ENCODE results near the gene ICA1. TPM values are rescaled to one million over a fixed set of nuclear protein-coding genes. Genes with fewer than 3 reads are reported as not detected.
"Not testable (repeated sequence)": the region's sequence is repeated elsewhere in the genome, so short reads cannot be mapped to it uniquely, and the experiment has no call there.

Gene ICA1
- total RNA-seq, 1 donor from 2014 or later, result 0.72 TPM

DNA sequence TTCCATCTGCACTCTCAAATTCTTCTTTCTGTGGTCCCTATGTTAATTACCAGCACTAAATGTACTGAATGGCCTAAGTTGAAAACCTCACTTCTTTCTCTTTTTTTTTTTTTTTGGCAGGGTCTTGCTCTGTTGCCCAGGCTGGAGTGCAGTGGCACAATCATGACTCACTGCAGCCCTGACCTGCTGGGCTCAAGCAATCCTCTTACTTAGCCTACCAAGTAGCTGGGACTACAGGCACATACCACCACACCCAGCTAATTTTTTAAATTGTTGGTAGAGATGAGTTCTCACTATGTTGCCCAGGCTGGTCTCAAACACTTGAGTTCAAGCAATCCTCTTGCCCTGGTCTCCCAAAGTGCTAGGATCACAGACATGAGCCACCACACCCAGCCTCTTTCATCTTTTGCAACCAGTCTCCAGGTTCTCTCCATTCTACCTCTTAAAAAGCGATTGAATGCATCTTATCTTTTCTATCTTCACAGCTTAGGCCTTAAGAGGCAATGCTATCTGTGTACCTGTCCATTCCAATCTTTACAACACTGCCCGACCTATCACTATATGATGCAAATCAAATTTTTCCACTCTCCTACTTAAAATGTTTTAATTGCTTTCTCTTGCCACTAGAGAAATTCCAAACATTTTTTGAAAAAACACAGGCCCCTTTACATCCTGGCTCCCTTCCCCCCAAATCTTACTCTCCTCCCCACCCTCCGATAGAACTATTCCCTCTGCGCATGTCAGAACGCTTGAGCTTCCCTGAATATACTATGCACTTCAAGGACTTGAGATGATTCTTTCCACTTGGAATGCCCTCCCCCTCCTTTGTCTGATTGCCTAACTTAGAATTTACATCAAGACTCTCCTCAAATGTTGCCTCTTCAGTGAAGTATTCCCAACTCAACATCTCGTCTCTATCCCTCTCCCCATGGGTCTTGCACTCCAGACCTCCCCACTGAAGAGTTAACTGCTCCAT is 6.0 kb downstream of the ICA1 start:
- H3K27me3 Mint-ChIP-seq, result peaks cover 37% of the 10 kb centered on the region
- H3K4me3 Mint-ChIP-seq, result no peak overlapping the region
- H3K27ac Mint-ChIP-seq, result no peak overlapping the region
- intact Hi-C loops (cut with micrococcal nuclease), result no loop called here
- DNase-seq, result no peak
- no peaks in the 10 kb centered on the region for H3K36me3 Mint-ChIP-seq (ENCODE audit: low read depth)
- H3K4me1 Mint-ChIP-seq, result peaks cover 4% of the 10 kb centered on the region
- H3K9me3 Mint-ChIP-seq, result no peaks in the 10 kb centered on the region

DNA sequence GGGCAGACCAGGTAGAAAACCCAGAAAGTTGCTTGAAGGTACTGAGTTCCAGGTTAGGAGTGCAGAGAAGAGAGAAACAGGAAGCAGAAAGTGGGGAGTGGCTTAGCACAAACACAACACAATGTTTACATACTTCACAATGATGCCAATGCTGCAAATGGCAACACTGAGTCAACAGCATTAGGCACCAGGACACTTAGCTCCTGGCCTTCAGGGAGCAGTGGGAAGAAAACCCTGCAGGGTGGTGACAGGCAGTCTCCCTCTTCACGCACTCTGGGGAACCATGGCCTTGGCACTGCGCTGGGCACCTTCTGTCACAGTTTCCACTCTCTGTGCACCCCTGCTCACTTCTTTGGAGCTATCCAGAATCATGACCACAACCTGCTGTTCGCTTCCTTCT is 7.3 kb downstream of the ICA1 start:
- H3K4me1 Mint-ChIP-seq, result peaks cover 2% of the 10 kb centered on the region
- H3K27ac Mint-ChIP-seq, result no peak overlapping the region
- H3K4me3 Mint-ChIP-seq, result no peak overlapping the region
- intact Hi-C loops (cut with micrococcal nuclease), result no loop called here
- H3K9me3 Mint-ChIP-seq, result no peaks in the 10 kb centered on the region
- no peaks in the 10 kb centered on the region for H3K36me3 Mint-ChIP-seq (ENCODE audit: low read depth)
- H3K27me3 Mint-ChIP-seq, result peaks cover 29% of the 10 kb centered on the region
- no peak for DNase-seq

DNA sequence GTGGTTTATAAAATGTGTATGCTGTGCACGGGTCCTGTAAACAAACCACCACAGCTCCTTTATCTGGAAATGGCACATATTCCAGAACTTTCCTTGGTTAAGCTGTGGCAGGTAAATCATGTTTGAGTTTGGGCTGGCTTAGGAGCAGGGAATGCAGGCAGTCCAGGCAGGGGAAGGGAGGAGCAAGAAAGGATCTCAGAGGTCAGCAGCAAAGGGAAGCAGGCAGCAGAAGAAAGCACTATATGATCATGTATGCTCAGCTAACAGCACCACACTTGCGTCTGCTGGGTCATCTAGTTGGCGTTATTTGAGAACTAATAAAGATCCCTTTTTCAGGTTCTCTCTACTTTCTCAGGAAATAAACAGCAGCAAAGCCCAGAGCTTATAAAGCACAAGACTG is 7.8 kb downstream of the ICA1 start:
- peaks cover 28% of the 10 kb centered on the region for H3K27me3 Mint-ChIP-seq
- no peak overlapping the region for H3K27ac Mint-ChIP-seq
- peaks cover 2% of the 10 kb centered on the region for H3K4me1 Mint-ChIP-seq
- H3K4me3 Mint-ChIP-seq, result no peak overlapping the region
- no peaks in the 10 kb centered on the region for H3K36me3 Mint-ChIP-seq (ENCODE audit: low read depth)
- intact Hi-C loops (cut with micrococcal nuclease), result no loop called here
- H3K9me3 Mint-ChIP-seq, result no peaks in the 10 kb centered on the region
- DNase-seq, result no peak

DNA sequence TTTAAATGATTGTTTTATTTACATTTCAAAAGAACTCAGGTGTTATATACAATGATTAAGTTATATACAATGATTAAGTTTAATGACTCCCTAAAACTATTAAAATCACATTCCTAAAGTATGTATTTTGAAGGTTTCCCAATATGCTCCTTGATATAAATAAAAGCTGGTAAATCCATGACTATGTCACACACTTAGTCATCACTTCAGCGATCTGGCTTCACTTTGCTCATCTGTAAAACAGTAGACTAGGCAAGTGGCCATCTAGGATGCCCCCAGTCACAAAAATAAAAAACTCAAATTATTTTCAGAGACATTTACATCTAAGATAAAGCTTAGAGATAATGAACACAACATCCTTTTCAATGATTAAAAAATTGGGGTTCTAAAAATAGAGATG is 10.8 kb downstream of the ICA1 start:
- Mint-ChIP-seq H3K4me3 (no peak overlapping the region), H3K9me3 (no peaks in the 10 kb centered on the region), H3K4me1 (peaks cover 2% of the 10 kb centered on the region), H3K36me3 (ENCODE audit: low read depth) (no peaks in the 10 kb centered on the region), H3K27ac (no peak overlapping the region), H3K27me3 (peaks cover 27% of the 10 kb centered on the region)
- intact Hi-C loops (cut with micrococcal nuclease), result no loop called here
- no peak for DNase-seq

DNA sequence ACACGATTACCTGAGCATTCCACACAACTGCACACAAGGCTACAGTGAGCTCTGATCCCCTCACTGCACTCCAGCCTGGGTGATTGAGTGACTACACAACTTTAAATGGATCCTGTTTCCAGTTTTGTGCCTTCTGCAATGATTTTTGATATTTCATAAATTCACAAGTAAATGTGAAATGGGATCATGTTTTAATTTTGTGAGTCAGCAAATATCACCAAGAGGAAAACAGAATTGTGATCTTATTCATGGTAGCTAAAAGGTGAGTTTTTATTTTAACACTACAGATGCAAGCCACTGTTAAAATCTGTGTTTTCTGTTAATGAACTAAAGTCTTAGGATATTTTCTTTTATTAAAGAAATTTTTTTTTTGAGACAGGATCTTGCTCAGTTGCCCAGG is 11.4 kb downstream of the ICA1 start:
- H3K9me3 Mint-ChIP-seq, result no peaks in the 10 kb centered on the region
- no peak overlapping the region for H3K27ac Mint-ChIP-seq
- no peak for DNase-seq
- peaks cover 27% of the 10 kb centered on the region for H3K27me3 Mint-ChIP-seq
- no peak overlapping the region for H3K4me3 Mint-ChIP-seq
- H3K36me3 Mint-ChIP-seq (ENCODE audit: low read depth), result no peaks in the 10 kb centered on the region
- H3K4me1 Mint-ChIP-seq, result peaks cover 2% of the 10 kb centered on the region
- intact Hi-C loops (cut with micrococcal nuclease), result no loop called here

DNA sequence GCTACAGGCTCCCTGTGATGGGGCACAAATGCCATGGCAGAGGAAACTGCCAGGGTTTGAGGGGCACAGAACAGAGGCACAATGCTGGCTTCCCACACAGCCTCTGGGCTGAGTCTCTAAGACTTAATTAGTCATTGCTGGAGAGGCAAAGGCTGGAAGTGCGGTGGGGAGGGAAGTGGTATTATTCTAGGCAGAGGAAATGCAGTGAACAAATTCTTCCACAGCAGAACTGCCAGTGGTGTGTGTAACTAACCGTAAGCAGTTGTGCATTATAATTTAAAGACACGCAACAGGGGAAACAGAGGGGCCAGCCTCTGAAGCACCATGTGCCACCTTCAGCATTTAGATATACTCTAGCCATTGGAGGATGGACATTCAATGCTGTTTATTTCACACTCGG is 12.8 kb downstream of the ICA1 start:
- peaks cover 1% of the 10 kb centered on the region for H3K9me3 Mint-ChIP-seq
- no peaks in the 10 kb centered on the region for H3K36me3 Mint-ChIP-seq (ENCODE audit: low read depth)
- intact Hi-C loops (cut with micrococcal nuclease), result no loop called here
- H3K27ac Mint-ChIP-seq, result no peak overlapping the region
- peaks cover 24% of the 10 kb centered on the region for H3K27me3 Mint-ChIP-seq
- DNase-seq, result no peak
- H3K4me1 Mint-ChIP-seq, result peaks cover under 1% of the 10 kb centered on the region
- no peak overlapping the region for H3K4me3 Mint-ChIP-seq

DNA sequence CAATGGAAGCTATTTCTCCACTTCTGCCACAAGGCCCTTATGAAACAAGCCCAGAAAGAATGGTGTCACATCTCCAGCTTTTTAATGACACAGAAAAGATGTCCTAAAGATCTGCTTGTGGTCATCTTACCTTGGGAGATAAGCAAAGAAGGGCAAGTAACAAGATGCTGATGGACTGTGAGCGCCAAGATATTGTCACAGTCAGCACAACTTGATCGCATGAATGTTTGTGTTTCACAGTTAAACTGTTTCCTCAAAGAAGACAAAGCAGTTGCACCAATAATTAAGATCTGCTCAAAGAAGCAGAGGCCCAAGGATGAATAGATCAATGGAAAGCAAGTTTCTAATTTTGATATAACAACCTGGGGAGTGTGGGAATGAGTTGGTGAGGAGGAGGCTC is 15.9 kb downstream of the ICA1 start:
- intact Hi-C loops (cut with micrococcal nuclease), result no loop called here
- H3K36me3 Mint-ChIP-seq (ENCODE audit: low read depth), result peaks cover 1% of the 10 kb centered on the region
- H3K27ac Mint-ChIP-seq, result no peak overlapping the region
- H3K4me1 Mint-ChIP-seq, result no peaks in the 10 kb centered on the region
- no peak for DNase-seq
- H3K9me3 Mint-ChIP-seq, result peaks cover 15% of the 10 kb centered on the region
- no peak overlapping the region for H3K4me3 Mint-ChIP-seq
- peaks cover 14% of the 10 kb centered on the region for H3K27me3 Mint-ChIP-seq

DNA sequence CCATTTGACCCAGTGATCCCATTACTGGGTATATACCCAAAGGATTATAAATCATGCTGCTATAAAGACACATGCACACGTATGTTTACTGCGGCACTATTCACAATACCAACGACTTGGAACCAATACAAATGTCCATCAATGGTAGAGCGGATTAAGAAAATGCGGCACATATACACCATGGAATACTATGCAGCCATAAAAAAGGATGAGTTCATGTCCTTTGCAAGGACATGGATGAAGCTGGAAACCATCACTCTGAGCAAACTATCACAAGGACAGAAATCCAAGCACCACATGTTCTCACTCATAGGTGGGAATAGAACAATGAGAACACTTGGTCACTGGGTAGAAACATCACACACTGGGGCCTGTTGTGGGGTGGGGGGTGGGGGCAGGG is 16.9 kb downstream of the ICA1 start:
- H3K27ac Mint-ChIP-seq; H3K36me3 Mint-ChIP-seq (ENCODE audit: low read depth); intact Hi-C loops (cut with micrococcal nuclease); H3K4me3 Mint-ChIP-seq; H3K4me1 Mint-ChIP-seq; DNase-seq: not testable (repeated sequence)
- Mint-ChIP-seq H3K27me3 (peaks cover 20% of the 10 kb centered on the region), H3K9me3 (peaks cover 21% of the 10 kb centered on the region)

DNA sequence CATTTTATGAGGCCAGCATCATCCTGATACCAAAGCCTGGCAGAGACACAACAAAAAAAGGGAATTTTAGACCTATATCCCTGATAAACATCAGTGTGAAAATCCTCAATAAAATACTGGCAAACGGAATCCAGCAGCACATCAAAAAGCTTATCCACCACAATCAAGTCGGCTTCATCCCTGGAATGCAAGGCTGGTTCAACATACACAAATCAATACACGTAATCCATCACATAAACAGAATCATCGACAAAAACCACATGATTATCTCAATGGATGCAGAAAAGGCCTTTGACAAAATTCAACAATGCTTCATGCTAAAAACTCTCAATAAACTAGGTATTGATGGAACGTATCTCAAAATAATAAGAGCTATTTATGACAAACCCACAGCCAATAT is 18.9 kb downstream of the ICA1 start:
- H3K4me3 Mint-ChIP-seq; H3K4me1 Mint-ChIP-seq; intact Hi-C loops (cut with micrococcal nuclease); H3K36me3 Mint-ChIP-seq (ENCODE audit: low read depth); DNase-seq; H3K27ac Mint-ChIP-seq: not testable (repeated sequence)
- H3K27me3 Mint-ChIP-seq, result peaks cover 14% of the 10 kb centered on the region
- peaks cover 22% of the 10 kb centered on the region for H3K9me3 Mint-ChIP-seq

DNA sequence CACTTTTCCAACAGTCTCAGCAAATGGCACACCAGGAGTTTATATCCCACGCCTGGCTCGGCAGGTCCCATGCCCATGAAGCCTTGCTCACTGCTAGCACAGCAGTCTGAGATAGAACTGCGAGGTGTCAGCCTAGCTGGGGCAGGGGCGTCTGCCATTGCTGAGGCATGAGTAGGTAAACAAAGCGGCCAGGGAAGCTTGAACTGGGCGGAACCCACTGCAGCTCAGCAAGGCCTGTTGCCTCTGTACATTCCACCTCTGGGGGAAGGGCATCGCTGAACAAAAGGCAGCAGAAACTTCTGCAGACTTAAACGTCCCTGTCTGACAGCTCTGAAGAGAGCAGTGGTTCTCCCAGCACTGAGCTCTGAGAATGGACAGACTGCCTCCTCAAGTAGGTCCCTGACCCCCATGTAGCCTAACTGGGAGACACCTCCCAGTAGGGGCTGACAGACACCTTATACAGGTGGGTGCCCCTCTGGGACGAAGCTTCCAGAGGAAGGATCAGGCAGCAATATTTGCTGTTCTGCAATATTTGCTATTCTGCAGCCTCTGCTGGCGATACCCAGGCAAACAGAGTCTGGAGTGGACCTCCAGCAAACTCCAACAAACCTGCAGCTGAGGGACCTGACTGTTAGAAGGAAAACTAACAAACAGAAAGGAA is 22.1 kb downstream of the ICA1 start:
- Mint-ChIP-seq H3K9me3 (peaks cover 22% of the 10 kb centered on the region), H3K27me3 (peaks cover 16% of the 10 kb centered on the region)
- H3K36me3 Mint-ChIP-seq (ENCODE audit: low read depth); H3K27ac Mint-ChIP-seq; intact Hi-C loops (cut with micrococcal nuclease); H3K4me3 Mint-ChIP-seq; DNase-seq; H3K4me1 Mint-ChIP-seq: not testable (repeated sequence)

DNA sequence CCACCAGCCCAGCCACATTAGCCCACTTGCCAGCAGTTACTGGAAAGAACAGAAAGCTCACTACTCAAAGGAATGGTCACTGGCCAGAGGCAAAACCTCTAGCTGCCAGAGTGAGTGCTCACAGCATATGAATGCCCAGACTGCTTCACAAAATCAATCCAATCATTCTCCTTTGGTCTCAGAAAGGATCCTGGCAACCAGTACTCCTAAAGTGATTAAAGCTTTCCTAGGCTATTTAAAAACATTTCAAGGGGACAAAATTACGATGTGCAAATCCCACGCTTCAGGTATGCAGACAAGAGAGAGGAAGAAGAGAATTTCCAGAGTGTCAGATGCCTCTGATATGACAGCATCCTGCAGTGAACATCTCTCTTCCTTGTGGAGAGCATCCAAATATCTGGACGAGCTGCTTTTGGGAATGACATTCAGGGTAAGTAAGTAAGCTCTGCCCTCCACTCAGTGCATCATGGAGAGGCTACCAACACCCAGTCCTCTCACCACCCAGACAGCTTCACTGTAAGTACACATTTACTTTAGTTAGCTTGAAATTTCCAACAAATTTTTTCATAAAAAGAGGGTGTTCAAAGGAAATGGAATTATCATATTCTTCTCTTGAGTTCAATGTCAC is 25.1 kb downstream of the ICA1 start:
- peaks cover 7% of the 10 kb centered on the region for H3K9me3 Mint-ChIP-seq
- peaks cover 19% of the 10 kb centered on the region for H3K27me3 Mint-ChIP-seq
- intact Hi-C loops (cut with micrococcal nuclease), result no loop called here
- no peak overlapping the region for H3K27ac Mint-ChIP-seq
- DNase-seq, result no peak
- no peaks in the 10 kb centered on the region for H3K4me1 Mint-ChIP-seq
- no peaks in the 10 kb centered on the region for H3K36me3 Mint-ChIP-seq (ENCODE audit: low read depth)
- no peak overlapping the region for H3K4me3 Mint-ChIP-seq

DNA sequence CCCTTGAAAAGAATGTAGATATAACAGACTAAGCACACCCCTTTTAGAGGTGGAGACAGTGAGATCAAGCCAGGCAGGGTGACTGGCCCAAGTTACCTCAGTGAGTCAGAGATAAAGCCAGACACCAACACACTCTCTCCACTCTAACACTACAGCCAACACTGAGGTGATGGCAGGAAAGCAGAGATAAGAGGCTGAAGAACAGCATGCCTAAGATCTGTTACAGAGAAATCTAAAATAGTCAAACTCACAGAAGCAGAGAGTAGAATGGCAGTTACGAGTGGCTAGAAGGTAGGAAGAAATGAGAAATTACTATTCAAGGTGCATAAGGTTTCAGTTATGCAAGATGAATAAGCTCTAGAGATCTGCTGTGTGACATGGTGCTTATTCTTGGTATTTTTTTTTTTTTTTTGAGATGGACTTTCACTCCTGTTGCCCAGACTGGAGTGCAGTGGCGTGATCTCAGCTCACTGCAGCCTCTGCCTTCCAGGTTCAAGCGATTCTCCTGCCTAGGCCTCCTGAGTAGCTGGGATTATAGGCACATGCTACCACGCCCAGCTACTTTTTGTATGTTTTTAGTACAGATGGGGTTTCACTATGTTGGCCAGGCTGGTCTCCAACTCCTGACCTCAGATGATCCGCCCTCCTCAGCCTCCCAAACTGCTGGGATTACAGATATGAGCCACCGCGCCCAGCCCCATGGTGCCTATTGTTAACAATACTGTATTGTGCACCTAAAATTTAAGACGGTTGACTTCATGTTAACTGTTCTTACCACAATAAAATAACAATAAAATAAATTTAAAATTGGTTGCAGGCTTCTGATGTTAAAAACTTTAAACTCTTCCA is 28.7 kb downstream of the ICA1 start:
- Mint-ChIP-seq H3K27me3 (peaks cover 14% of the 10 kb centered on the region), H3K36me3 (ENCODE audit: low read depth) (no peaks in the 10 kb centered on the region), H3K27ac (no peak overlapping the region), H3K9me3 (no peaks in the 10 kb centered on the region), H3K4me3 (no peak overlapping the region), H3K4me1 (no peaks in the 10 kb centered on the region)
- DNase-seq, result no peak
- intact Hi-C loops (cut with micrococcal nuclease), result no loop called here

DNA sequence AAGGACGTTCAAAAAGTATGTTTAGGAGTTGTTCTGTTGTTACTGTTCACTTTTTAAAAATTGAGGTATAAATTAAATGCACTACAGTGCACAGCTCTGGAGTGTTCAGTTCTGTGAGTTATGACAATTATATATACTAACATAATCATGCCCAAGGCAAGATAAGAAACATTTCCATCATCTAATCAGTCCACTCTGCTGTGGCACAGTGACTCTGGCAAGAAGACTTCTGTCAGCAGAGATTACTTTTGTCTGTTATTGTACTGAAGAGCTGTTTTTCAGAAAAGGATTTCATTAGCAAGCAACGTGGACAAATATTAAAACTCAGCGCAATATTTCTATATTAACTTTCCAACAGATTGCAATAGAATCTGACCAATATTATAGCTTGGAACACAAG is 32.0 kb downstream of the ICA1 start:
- intact Hi-C loops (cut with micrococcal nuclease), result no loop called here
- H3K4me1 Mint-ChIP-seq, result no peaks in the 10 kb centered on the region
- no peaks in the 10 kb centered on the region for H3K9me3 Mint-ChIP-seq
- DNase-seq, result no peak
- H3K36me3 Mint-ChIP-seq (ENCODE audit: low read depth), result no peaks in the 10 kb centered on the region
- H3K27ac Mint-ChIP-seq, result no peak overlapping the region
- peaks cover 19% of the 10 kb centered on the region for H3K27me3 Mint-ChIP-seq
- H3K4me3 Mint-ChIP-seq, result no peak overlapping the region

Data from activated CD4-positive, alpha-beta T cell treated with anti-CD3 and anti-CD28 coated beads, Interleukin-2, amount 10 ng/mL, durations not matched to agents 24 days and 14 days (primary cell).